Smooth muscle cell (in vitro differentiated cells): ENCODE measurements around the gene SND1. TPM values are rescaled to one million over a fixed set of nuclear protein-coding genes. Genes with fewer than 3 reads are reported as not detected.

Source experiments
- DNase-seq: peaks from one replicate; lab custom pipeline; 2025; ENCODE audit not compliant: unreplicated experiment; lab: John Stamatoyannopoulos, UW
- H2AFZ ChIP-seq: fragments of 200-600 bp; sonication (generic); 2 replicates; pipeline ENCODE4 v1.6.0; 2016; ENCODE audit warnings: antibody characterized with exemption, low read depth, mild to moderate bottlenecking
- H3F3A ChIP-seq: fragments of 200-600 bp; sonication (generic); 2 replicates; pipeline ENCODE4 v1.6.0; 2017; ENCODE audit warnings: antibody characterized with exemption, low read depth
- H3K27ac ChIP-seq: fragments of 200-600 bp; sonication (generic); 2 replicates; pipeline ENCODE4 v1.5.1; 2016; ENCODE audit warnings: low read depth, mild to moderate bottlenecking
- H3K27me3 ChIP-seq: fragments of 200-600 bp; sonication (generic); 2 replicates; pipeline ENCODE4 v1.6.1; 2016; ENCODE audit warnings: low read depth, mild to moderate bottlenecking
- H3K36me3 ChIP-seq: fragments of 200-600 bp; sonication (generic); 2 replicates; pipeline ENCODE4 v1.5.1; 2016; ENCODE audit warnings: low read depth
- H3K4me1 ChIP-seq: fragments of 200-600 bp; sonication (generic); 2 replicates; pipeline ENCODE4 v1.5.1; 2016; ENCODE audit warnings: low read depth
- H3K4me2 ChIP-seq: fragments of 200-600 bp; sonication (generic); 2 replicates; pipeline ENCODE4 v1.6.0; 2016; ENCODE audit warnings: mild to moderate bottlenecking
- H3K4me3 ChIP-seq: fragments of 200-600 bp; sonication (generic); 2 replicates; pipeline ENCODE4 v1.5.1; 2016; ENCODE audit warnings: mild to moderate bottlenecking
- H3K79me2 ChIP-seq: fragments of 200-600 bp; sonication (generic); 2 replicates; pipeline ENCODE4 v1.6.0; 2016; ENCODE audit warnings: low read depth, mild to moderate bottlenecking
- H3K9ac ChIP-seq: fragments of 200-600 bp; sonication (generic); 2 replicates; pipeline ENCODE4 v1.6.0; 2016; ENCODE audit warnings: low read depth
- H3K9me3 ChIP-seq: fragments of 200-600 bp; sonication (generic); replicated peaks from 2 replicates; pipeline ENCODE4 v1.5.1; 2016; ENCODE audit warnings: low read depth
- H4K20me1 ChIP-seq: fragments of 200-600 bp; sonication (generic); 2 replicates; pipeline ENCODE4 v1.6.0; 2016; ENCODE audit warnings: low read depth
- CTCF ChIP-seq: fragments of 200-600 bp; sonication (generic); IDR thresholded peaks from 2 replicates; pipeline ENCODE4 v1.5.1; 2017; ENCODE audit warnings: borderline replicate concordance, mild to moderate bottlenecking, antibody characterized with exemption; ENCODE audit not compliant: insufficient read depth, poor library complexity, severe bottlenecking
- WGBS: methylation state at CpG from one replicate; pipeline ENCODE4 v1.1.7; 2016; ENCODE audit warnings: low lambda C conversion rate; 5-methylcytosine and 5-hydroxymethylcytosine counted together
- polyA plus RNA-seq: library from polyadenylated mRNA; unstranded; fragments of >200 nt; fragmentation: Nextera tagmentation; extraction: Ambion mirVana; gene quantifications from 2 replicates; pipeline ENCODE4 v1.2.1, GENCODE V29; 2016
- total RNA-seq: library from RNA; depleted of rRNA; stranded (reverse); fragments of >200 nt; gene quantifications from 2 replicates; pipeline ENCODE4 v1.2.3, GENCODE V29; 2014

Gene SND1
- total and polyA plus RNA-seq, 2 experiments from 2014 or later = 129 to 136 TPM

- Histone ChIP-seq H3K4me2 (no peak overlapping the region), H3F3A (no peaks in the 10 kb centered on the region), H3K4me1 (peaks cover 8% of the 10 kb centered on the region), H3K79me2 (peaks cover 17% of the 10 kb centered on the region), H3K4me3 (no peak overlapping the region), H3K9ac (no peak overlapping the region), H3K36me3 (no peaks in the 10 kb centered on the region), H2AFZ (no peak overlapping the region), H3K27me3 (no peaks in the 10 kb centered on the region), H4K20me1 (peaks cover 100% of the 10 kb centered on the region), H3K27ac (no peak overlapping the region), H3K9me3 (no peaks in the 10 kb centered on the region)
- TF ChIP-seq CTCF = no peak
- WGBS = 95% methylated on average over 14 of the region's 14 CpGs
- DNase-seq = no peak
Observed at GRCh38 chr7:127858091-127858914, 206.3 kb downstream of the SND1 start.

DNA sequence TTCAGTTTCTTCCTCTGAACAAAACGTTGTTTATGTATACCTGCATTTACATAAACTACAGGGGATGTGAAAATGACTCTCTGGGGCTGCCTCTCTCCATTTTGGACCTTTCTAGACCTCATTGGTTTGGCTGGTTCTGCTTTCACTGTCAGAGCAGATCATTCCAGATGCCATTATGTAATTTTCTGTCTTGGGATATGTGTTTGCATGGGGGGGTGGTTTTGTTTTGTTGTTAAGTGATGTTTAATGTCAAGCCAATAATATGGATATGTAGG lies 206.9 kb downstream of the SND1 start:
- Histone ChIP-seq H2AFZ (no peak overlapping the region), H3K27me3 (no peaks in the 10 kb centered on the region), H3K4me1 (peaks cover 8% of the 10 kb centered on the region), H3K36me3 (no peaks in the 10 kb centered on the region), H3K4me3 (no peak overlapping the region), H3K4me2 (no peak overlapping the region), H3K27ac (no peak overlapping the region), H3K79me2 (peaks cover 17% of the 10 kb centered on the region), H4K20me1 (peaks cover 100% of the 10 kb centered on the region), H3F3A (no peaks in the 10 kb centered on the region), H3K9me3 (no peaks in the 10 kb centered on the region), H3K9ac (no peak overlapping the region)
- no peak for TF ChIP-seq CTCF
- no peak for DNase-seq
- WGBS = 88% methylated on average over 1 of the region's 1 CpG

- Histone ChIP-seq H3K9ac (no peak overlapping the region), H3K36me3 (no peaks in the 10 kb centered on the region), H3K79me2 (peaks cover 14% of the 10 kb centered on the region), H3K4me2 (no peak overlapping the region), H3K27me3 (no peaks in the 10 kb centered on the region), H4K20me1 (peaks cover 100% of the 10 kb centered on the region), H3K4me3 (no peak overlapping the region), H2AFZ (no peak overlapping the region), H3K27ac (no peak overlapping the region), H3F3A (no peaks in the 10 kb centered on the region), H3K4me1 (peaks cover 8% of the 10 kb centered on the region), H3K9me3 (no peaks in the 10 kb centered on the region)
- WGBS = 0% methylated on average over 1 of the region's 1 CpG
- TF ChIP-seq CTCF = no peak
- DNase-seq = no peak
Observed at GRCh38 chr7:127859330-127859729, 207.3 kb downstream of the SND1 start.

- Histone ChIP-seq H3F3A (no peaks in the 10 kb centered on the region), H3K36me3 (no peaks in the 10 kb centered on the region), H3K27me3 (no peaks in the 10 kb centered on the region), H2AFZ (no peak overlapping the region), H3K9me3 (no peaks in the 10 kb centered on the region), H3K27ac (no peak overlapping the region), H3K79me2 (peaks cover 13% of the 10 kb centered on the region), H3K9ac (no peak overlapping the region), H3K4me3 (no peak overlapping the region), H3K4me2 (no peak overlapping the region), H4K20me1 (peaks cover 100% of the 10 kb centered on the region), H3K4me1 (no peaks in the 10 kb centered on the region)
- no peak for TF ChIP-seq CTCF
- 95% methylated on average over 5 of the region's 5 CpGs for WGBS
- no peak for DNase-seq
Observed at GRCh38 chr7:127862525-127862924, 210.5 kb downstream of the SND1 start.
